Neural progenitor cell (in vitro differentiated cells): ENCODE results near the gene ATOH1.

ENCODE experiments used
- EZH2 ChIP-seq: fragments of 200-600 bp; sonication (generic); IDR thresholded peaks from 2 replicates; pipeline ENCODE4 v1.6.1; 2017; ENCODE audit warnings: antibody characterized with exemption, mild to moderate bottlenecking, moderate library complexity
- TF ChIP-seq, protein P1 (sequence below): fragments of 200-600 bp; sonication (generic); IDR thresholded peaks from 2 replicates; pipeline ENCODE4 v1.5.1; 2017; ENCODE audit warnings: antibody characterized with exemption, mild to moderate bottlenecking

DNA sequence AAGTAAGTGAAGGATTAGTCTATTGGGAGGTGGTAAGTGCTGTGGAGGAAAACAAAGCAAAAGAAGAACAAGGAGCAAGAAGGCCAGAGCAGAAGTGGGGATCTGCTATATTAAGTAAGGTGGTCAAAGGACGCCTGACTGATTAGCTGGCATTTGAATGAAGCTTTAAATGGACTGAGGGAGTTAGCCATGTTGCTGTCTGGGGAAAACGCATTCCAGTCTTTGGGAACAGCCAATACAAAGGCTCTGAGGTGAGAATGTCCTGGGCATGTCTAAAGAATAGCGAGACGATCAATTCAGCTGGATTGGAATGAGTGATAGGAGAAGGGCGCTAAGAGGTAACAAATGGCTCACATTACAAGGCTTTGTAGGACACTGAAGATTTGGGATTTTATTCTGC lies 48.5 kb upstream of the ATOH1 start:
- TF ChIP-seq, protein P1, sequence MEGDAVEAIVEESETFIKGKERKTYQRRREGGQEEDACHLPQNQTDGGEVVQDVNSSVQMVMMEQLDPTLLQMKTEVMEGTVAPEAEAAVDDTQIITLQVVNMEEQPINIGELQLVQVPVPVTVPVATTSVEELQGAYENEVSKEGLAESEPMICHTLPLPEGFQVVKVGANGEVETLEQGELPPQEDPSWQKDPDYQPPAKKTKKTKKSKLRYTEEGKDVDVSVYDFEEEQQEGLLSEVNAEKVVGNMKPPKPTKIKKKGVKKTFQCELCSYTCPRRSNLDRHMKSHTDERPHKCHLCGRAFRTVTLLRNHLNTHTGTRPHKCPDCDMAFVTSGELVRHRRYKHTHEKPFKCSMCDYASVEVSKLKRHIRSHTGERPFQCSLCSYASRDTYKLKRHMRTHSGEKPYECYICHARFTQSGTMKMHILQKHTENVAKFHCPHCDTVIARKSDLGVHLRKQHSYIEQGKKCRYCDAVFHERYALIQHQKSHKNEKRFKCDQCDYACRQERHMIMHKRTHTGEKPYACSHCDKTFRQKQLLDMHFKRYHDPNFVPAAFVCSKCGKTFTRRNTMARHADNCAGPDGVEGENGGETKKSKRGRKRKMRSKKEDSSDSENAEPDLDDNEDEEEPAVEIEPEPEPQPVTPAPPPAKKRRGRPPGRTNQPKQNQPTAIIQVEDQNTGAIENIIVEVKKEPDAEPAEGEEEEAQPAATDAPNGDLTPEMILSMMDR: no peak
- TF ChIP-seq EZH2: no peak
